Measurements from ENCODE around the gene GGT7.

Gene GGT7

DNA sequence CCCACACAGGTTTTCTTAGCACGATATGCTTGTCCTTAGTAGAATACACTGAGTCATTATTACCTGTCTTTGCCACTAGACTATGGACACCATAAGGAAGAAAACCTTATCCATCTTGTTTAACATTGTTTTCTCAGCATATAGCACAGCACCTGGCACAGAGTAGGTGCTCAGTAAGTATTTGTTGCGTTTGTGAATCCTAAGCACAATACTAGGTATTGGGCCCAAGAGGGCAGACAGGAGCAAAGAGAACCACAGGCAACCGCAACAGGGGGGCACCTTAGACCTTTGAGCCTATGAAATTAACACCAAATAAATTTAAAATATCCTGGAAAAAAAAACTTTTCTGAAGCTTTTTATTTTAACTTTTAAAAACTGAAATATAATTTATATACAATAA lies 43.5 kb downstream of the GGT7 start:
- no peaks in the 10 kb centered on the region; the same call in 1 of the 2 replicates for H4K20me1 ChIP-seq (ENCODE audit: low read depth, low read length)
- no peaks in the 10 kb centered on the region for H3K27me3 ChIP-seq (ENCODE audit: low read length)
- no peak overlapping the region for H3K4me2 ChIP-seq (ENCODE audit: low read depth, low read length, poor library complexity, severe bottlenecking)
- no peak overlapping the region for H3K27ac ChIP-seq (ENCODE audit: low read depth, low read length)
- peaks cover 9% of the 10 kb centered on the region for H3K79me2 ChIP-seq (ENCODE audit: insufficient read depth, low read length)
- H3K9ac ChIP-seq (ENCODE audit: low read length), result no peak overlapping the region
- TF ChIP-seq, protein P1, sequence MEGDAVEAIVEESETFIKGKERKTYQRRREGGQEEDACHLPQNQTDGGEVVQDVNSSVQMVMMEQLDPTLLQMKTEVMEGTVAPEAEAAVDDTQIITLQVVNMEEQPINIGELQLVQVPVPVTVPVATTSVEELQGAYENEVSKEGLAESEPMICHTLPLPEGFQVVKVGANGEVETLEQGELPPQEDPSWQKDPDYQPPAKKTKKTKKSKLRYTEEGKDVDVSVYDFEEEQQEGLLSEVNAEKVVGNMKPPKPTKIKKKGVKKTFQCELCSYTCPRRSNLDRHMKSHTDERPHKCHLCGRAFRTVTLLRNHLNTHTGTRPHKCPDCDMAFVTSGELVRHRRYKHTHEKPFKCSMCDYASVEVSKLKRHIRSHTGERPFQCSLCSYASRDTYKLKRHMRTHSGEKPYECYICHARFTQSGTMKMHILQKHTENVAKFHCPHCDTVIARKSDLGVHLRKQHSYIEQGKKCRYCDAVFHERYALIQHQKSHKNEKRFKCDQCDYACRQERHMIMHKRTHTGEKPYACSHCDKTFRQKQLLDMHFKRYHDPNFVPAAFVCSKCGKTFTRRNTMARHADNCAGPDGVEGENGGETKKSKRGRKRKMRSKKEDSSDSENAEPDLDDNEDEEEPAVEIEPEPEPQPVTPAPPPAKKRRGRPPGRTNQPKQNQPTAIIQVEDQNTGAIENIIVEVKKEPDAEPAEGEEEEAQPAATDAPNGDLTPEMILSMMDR (IDR thresholded peaks at IDR 0.05; ENCODE audit: insufficient read depth, low read length, poor library complexity, severe bottlenecking), result no peak
- no peak for TF ChIP-seq EZH2phosphoT487 (conservative IDR thresholded peaks at IDR 0.05; ENCODE audit: low read length)
- H3K36me3 ChIP-seq (ENCODE audit: low read length), result no peaks in the 10 kb centered on the region
- no peaks in the 10 kb centered on the region for H3F3A ChIP-seq (ENCODE audit: insufficient read depth)
- H3K4me3 ChIP-seq (ENCODE audit: insufficient read depth, low read length, poor library complexity, severe bottlenecking), result no peak overlapping the region
- H3K9me3 ChIP-seq (ENCODE audit: insufficient read depth, low read length), result no peaks in the 10 kb centered on the region
- no peak overlapping the region for H2AFZ ChIP-seq (ENCODE audit: low read depth, low read length, severe bottlenecking)
- no peaks in the 10 kb centered on the region for H3K9me2 ChIP-seq (replicated peaks; ENCODE audit: insufficient read depth, low read length)

DNA sequence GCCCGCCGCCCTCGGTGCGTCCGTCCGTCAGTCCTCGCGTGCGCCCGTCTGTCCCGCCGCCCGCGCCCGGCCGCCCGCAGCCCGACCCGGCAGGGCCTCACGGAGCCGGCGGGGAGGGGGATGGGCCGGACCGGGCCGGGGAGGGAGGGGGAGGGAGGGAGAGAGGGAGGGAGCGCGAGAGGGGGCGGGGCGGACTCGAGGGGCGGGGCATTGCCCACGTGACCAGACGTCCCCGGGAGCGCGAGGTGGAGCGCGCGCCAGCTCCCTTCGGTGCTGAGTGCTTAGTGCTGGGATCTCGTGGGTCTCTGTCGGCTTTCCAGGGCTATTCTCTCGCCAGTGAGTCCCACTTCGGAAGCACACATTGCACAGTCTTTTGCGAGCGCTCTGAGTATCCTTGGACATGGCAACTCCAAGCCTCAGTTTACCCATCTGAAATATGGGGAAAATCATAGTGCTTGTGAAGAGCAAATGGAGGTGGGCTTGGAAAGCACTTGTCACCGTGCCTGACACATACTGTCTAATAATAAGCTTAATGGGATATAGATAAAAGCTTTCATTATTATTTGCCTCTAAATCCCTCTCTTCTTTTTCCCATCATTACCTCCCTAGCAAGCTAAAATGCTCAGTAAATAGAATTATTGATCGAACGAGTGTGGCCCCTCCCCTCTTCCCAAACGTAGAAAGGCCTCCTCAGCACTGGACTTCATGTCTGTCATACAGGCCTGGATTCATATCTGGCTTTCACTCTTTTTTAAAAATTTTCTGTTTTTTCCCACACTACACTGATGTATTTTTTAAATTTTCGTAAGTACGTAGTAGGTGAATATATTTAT lies 46.9 kb downstream of the GGT7 start, which contains the start of gene NCOA6:
TSS of gene NCOA6 (minus strand) at position 122 of the 833 bp plus-strand sequence. CDS start 43,296 bp downstream, outside the sequence.
- Histone ChIP-seq H3K9me3 (ENCODE audit: insufficient read depth, low read length) (no peaks in the 10 kb centered on the region), H3K4me2 (ENCODE audit: low read depth, low read length, poor library complexity, severe bottlenecking) (peak within 1 kb of the TSS; percentile 99), H3K27ac (ENCODE audit: low read depth, low read length) (peak within 1 kb of the TSS; percentile 66), H3K27me3 (ENCODE audit: low read length) (no peaks in the 10 kb centered on the region), H3K79me2 (ENCODE audit: insufficient read depth, low read length) (peaks cover 43% of the 10 kb centered on the region), H3K36me3 (ENCODE audit: low read length) (no peaks in the 10 kb centered on the region), H3K9me2 (replicated peaks; ENCODE audit: insufficient read depth, low read length) (no peaks in the 10 kb centered on the region), H4K20me1 (ENCODE audit: low read depth, low read length) (peaks cover 5% of the 10 kb centered on the region; the same call in 1 of the 2 replicates), H2AFZ (ENCODE audit: low read depth, low read length, severe bottlenecking) (peak within 1 kb of the TSS; percentile 99), H3K4me3 (ENCODE audit: insufficient read depth, low read length, poor library complexity, severe bottlenecking) (peak within 1 kb of the TSS; percentile 56), H3K9ac (ENCODE audit: low read length) (peak within 1 kb of the TSS; percentile 65), H3F3A (ENCODE audit: insufficient read depth) (no peaks in the 10 kb centered on the region; the same call in 1 of the 2 replicates)
- no peak for TF ChIP-seq EZH2phosphoT487 (conservative IDR thresholded peaks at IDR 0.05; ENCODE audit: low read length)
- TF ChIP-seq, protein P1 (IDR thresholded peaks at IDR 0.05; ENCODE audit: insufficient read depth, low read length, poor library complexity, severe bottlenecking), result no peak

DNA sequence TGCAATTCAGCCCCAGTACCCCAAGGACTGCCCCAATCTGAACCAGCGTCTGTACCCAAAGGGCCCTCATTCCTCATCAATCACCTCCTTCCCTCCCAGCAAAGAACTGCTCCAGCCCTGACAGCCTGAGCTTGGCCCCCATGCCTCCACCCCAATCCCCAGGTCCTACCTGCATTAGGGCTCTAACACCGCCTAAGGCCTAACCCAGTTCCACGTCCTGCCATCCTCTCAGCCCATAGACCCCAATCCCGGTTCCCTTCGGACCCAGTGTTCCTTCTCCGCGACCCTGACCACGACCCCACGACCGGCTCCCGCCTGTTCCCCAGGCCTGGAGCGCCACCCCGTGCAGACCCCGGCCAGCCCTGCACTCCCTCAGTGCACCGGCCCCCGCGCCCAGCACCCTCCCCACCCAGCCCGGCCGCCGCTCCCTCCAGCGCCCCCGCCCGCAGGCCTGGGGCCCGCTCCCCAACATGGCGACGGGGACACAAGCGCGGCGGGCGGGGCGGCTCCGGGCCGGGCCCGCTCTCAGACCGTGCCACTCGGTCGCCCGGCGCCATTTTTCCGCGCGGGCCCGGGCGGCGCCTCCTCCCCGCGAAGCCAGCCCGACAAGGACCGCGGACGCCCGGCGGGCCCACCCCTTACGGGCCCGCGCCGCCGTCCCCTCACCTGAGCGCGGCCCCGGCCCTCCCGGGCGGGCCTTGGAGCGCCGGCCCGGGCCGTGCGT lies 47.7 kb downstream of the GGT7 start:
- no peaks in the 10 kb centered on the region for H3K27me3 ChIP-seq (ENCODE audit: low read length)
- peak overlapping the region; percentile 32 for H2AFZ ChIP-seq (ENCODE audit: low read depth, low read length, severe bottlenecking)
- peak overlapping the region; percentile 65 for H3K9ac ChIP-seq (ENCODE audit: low read length)
- H3K4me2 ChIP-seq (ENCODE audit: low read depth, low read length, poor library complexity, severe bottlenecking), result peak overlapping the region; percentile 99
- peak overlapping the region; percentile 56 for H3K4me3 ChIP-seq (ENCODE audit: insufficient read depth, low read length, poor library complexity, severe bottlenecking)
- TF ChIP-seq, protein P1 (IDR thresholded peaks at IDR 0.05; ENCODE audit: insufficient read depth, low read length, poor library complexity, severe bottlenecking), result no peak
- no peak for TF ChIP-seq EZH2phosphoT487 (conservative IDR thresholded peaks at IDR 0.05; ENCODE audit: low read length)
- peaks cover 5% of the 10 kb centered on the region; the same call in 1 of the 2 replicates for H4K20me1 ChIP-seq (ENCODE audit: low read depth, low read length)
- H3K36me3 ChIP-seq (ENCODE audit: low read length), result no peaks in the 10 kb centered on the region
- H3K27ac ChIP-seq (ENCODE audit: low read depth, low read length), result peak overlapping the region; percentile 66
- H3K9me3 ChIP-seq (ENCODE audit: insufficient read depth, low read length), result no peaks in the 10 kb centered on the region
- H3K9me2 ChIP-seq (replicated peaks; ENCODE audit: insufficient read depth, low read length), result no peaks in the 10 kb centered on the region
- H3F3A ChIP-seq (ENCODE audit: insufficient read depth), result no peaks in the 10 kb centered on the region; the same call in 1 of the 2 replicates
- H3K79me2 ChIP-seq (ENCODE audit: insufficient read depth, low read length), result peaks cover 48% of the 10 kb centered on the region
